ENCODE data around the gene OPN4.

DNA sequence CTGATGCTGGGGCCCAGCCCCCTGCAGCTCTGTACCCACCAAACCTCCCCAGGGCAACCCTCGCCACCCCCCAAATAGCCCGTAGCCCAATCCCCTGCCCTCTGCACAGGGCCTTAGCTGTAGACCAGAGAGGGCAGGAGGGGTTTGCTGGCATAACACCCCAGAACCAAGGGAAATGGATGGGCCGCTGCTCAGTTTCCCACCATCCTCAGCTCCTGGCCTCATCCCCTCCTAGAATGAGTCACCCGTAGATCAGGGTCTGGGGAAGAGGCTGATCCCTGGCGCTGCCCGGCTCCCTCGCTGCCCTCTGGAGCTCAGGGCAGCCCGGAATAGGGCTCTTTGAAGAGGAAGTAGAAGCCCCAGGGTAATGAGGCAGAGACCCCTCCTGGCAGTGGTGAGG, 45.2 kb downstream of the OPN4 start:
- TF ChIP-seq, protein P1, sequence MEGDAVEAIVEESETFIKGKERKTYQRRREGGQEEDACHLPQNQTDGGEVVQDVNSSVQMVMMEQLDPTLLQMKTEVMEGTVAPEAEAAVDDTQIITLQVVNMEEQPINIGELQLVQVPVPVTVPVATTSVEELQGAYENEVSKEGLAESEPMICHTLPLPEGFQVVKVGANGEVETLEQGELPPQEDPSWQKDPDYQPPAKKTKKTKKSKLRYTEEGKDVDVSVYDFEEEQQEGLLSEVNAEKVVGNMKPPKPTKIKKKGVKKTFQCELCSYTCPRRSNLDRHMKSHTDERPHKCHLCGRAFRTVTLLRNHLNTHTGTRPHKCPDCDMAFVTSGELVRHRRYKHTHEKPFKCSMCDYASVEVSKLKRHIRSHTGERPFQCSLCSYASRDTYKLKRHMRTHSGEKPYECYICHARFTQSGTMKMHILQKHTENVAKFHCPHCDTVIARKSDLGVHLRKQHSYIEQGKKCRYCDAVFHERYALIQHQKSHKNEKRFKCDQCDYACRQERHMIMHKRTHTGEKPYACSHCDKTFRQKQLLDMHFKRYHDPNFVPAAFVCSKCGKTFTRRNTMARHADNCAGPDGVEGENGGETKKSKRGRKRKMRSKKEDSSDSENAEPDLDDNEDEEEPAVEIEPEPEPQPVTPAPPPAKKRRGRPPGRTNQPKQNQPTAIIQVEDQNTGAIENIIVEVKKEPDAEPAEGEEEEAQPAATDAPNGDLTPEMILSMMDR (IDR thresholded peaks at IDR 0.05 in 8 of 11, conservative IDR thresholded peaks at IDR 0.05 in 3 of 11) = no peak
- no peak for TF ChIP-seq POLR2A (IDR thresholded peaks at IDR 0.05)
